GM18519 (cell line): ENCODE results near the gene PNPO.
"Not testable (repeated sequence)": the region's sequence is repeated elsewhere in the genome, so short reads cannot be mapped to it uniquely, and the experiment has no call there.

Experiments used
- ATAC-seq: cut with Tn5 transposase; IDR thresholded peaks from one replicate; pipeline ENCODE4 v1.9.1; 2021; ENCODE audit warnings: mild to moderate bottlenecking, moderate library complexity; ENCODE audit not compliant: unreplicated experiment, low FRiP score

Gene PNPO

GRCh38 chr17:47970725-47971499 lies 29.5 kb downstream of the PNPO start, which contains the start of gene CDK5RAP3:
Gene CDK5RAP3, plus strand, starts transcription at chr17:47971113. Its CDS starts 34 bp downstream, at chr17:47971147.
- peak; percentile 89 for ATAC-seq

GRCh38 chr17:47973541-47973940 lies 32.2 kb downstream of the PNPO start:
- no peak for ATAC-seq

GRCh38 chr17:47975189-47975822 lies 33.9 kb downstream of the PNPO start:
- ATAC-seq: no peak

GRCh38 chr17:47975823-47976205 lies 34.4 kb downstream of the PNPO start:
- ATAC-seq: no peak

GRCh38 chr17:47978324-47978723 lies 37.0 kb downstream of the PNPO start:
- no peak for ATAC-seq

GRCh38 chr17:47980541-47980940 lies 39.2 kb downstream of the PNPO start:
- no peak for ATAC-seq

GRCh38 chr17:47981462-47981861 lies 40.1 kb downstream of the PNPO start:
- no peak for ATAC-seq

GRCh38 chr17:47982091-47982617 lies 40.8 kb downstream of the PNPO start:
- no peak for ATAC-seq

- no peak for ATAC-seq
Measured at GRCh38 chr17:47982645-47983390, 41.4 kb downstream of the PNPO start.

GRCh38 chr17:47983492-47984223 lies 42.3 kb downstream of the PNPO start:
- no peak for ATAC-seq

- ATAC-seq: no peak
Measured at GRCh38 chr17:47986520-47986919, 45.1 kb downstream of the PNPO start.

GRCh38 chr17:47987240-47987835 lies 46.0 kb downstream of the PNPO start:
- ATAC-seq: no peak

GRCh38 chr17:47988445-47988844 lies 47.1 kb downstream of the PNPO start:
- ATAC-seq: not testable (repeated sequence)

GRCh38 chr17:47989159-47989558 lies 47.8 kb downstream of the PNPO start:
- ATAC-seq: no peak

- ATAC-seq: no peak
Measured at GRCh38 chr17:47989700-47990099, 48.3 kb downstream of the PNPO start.

GRCh38 chr17:47990962-47991731 lies 49.8 kb downstream of the PNPO start:
- ATAC-seq: no peak

GRCh38 chr17:47992216-47992615 lies 50.8 kb downstream of the PNPO start:
- no peak for ATAC-seq

GRCh38 chr17:47993031-47993564 lies 51.7 kb downstream of the PNPO start:
- ATAC-seq: no peak

GRCh38 chr17:47993964-47994363 lies 52.6 kb downstream of the PNPO start:
- ATAC-seq: no peak
